Caki2 (cell line): ENCODE results near the gene PLCB3. TPM values are rescaled to one million over a fixed set of nuclear protein-coding genes. Genes with fewer than 3 reads are reported as not detected.
"Not testable (repeated sequence)": the region's sequence is repeated elsewhere in the genome, so short reads cannot be mapped to it uniquely, and the experiment has no call there.

Source experiments
- DNase-seq: peaks from one replicate; pipeline ENCODE4 v3.0.0-alpha.2; 2015; ENCODE audit warnings: low read depth
- in situ Hi-C: cut with HindIII; loops from 2 replicates; pipeline ENCODE4 v1.10.0; 2016; ENCODE audit warnings: low sequenced_read_pairs, low pct_unique_long_range_greater_than_20kb, mixed read lengths
- total RNA-seq: library from RNA; depleted of rRNA; stranded (reverse); fragments of >200 nt; shearing (Covaris generic); gene quantifications from 2 replicates; pipeline ENCODE4 v1.2.3, GENCODE V29; 2014; ENCODE audit warnings: low replicate concordance

PLCB3 gene
- total RNA-seq, 1 experiment from 2014 or later, result 16.5 TPM

- in situ Hi-C loops, result no loop called here
- peak; percentile 55 for DNase-seq
Measured at GRCh38 chr11:64305691-64306562, 54.6 kb downstream of the PLCB3 start.

GRCh38 chr11:64306563-64306875 is 55.2 kb downstream of the PLCB3 start:
- DNase-seq, result no peak
- in situ Hi-C loops, result no loop called here

DNA sequence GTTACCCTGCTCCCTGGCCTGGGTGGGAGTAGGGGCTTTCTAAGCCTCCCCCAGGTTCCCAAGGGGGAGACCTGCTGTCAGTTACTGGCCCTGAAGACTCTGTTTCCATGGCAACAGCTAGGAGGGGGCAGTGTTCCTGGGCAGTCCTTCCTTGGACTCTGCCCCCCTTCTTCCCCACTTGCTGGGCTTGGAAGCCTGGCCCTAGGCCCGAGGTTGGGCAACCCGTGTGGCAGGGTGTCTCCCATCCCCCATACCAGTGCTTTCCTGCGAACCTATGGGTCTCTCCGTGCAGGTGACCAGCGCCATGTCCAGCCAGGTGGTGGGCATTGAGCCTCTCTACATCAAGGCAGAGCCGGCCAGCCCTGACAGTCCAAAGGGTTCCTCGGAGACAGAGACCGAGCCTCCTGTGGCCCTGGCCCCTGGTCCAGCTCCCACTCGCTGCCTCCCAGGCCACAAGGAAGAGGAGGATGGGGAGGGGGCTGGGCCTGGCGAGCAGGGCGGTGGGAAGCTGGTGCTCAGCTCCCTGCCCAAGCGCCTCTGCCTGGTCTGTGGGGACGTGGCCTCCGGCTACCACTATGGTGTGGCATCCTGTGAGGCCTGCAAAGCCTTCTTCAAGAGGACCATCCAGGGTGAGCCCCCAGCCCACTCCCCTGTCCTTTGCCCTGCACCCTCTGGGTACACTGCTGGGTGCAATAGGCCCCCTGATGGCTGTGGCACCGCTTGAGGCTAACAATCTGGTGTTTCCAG is 55.7 kb downstream of the PLCB3 start:
- no peak for DNase-seq
- in situ Hi-C loops, result no loop called here

DNA sequence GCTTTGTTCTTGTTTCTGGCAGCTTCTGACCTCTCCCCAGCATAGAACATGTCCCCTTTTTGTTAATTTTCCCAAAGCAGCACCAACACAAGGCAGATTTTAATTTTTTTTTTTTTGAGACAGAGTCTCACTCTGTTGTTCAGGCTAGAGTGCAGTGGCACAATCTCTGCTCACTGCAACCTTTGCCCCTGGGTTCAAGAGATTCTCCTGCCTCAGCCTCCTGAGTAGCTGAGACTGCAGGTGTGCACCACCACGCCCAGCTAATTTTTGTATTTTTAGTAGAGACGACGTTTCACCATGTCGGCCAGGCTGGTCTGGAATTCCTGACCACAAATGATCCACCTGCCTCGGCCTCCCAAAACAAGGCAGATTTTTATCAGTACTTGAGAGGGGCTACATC is 56.5 kb downstream of the PLCB3 start:
- in situ Hi-C loops, DNase-seq: not testable (repeated sequence)

GRCh38 chr11:64312947-64313346 is 61.6 kb downstream of the PLCB3 start:
- in situ Hi-C loops, result no loop called here
- DNase-seq, result no peak

DNA sequence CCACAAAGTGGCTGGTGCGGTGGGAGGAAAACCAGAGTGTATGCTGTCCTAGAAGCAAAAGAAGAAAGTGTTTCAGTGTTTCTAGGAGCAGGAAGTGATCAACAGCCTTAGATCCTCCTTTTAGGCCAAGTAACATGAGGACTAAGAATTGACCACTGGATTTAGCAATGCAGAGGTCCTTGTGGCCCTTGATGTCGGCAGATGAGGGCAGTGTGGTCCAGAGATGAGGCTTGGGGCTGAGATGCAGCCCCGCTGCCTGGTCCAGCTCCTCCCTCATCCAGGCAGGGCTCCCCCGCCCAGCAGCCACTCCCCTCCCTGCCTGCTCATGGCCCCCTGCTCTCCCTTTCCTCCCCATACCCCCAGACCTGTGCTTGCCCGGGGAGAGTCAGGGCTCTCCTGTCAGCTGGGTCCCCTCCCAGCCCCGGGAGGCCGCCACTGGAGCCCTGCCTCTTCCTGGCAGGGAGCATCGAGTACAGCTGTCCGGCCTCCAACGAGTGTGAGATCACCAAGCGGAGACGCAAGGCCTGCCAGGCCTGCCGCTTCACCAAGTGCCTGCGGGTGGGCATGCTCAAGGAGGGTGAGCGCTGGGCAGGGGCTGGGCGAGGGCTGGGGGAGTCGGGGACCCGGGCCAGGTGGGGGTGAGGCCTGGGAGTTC is 62.3 kb downstream of the PLCB3 start:
- in situ Hi-C loops, result no loop called here
- DNase-seq, result no peak

- DNase-seq, result no peak
- in situ Hi-C loops, result no loop called here
Measured at GRCh38 chr11:64314146-64314804, 62.9 kb downstream of the PLCB3 start.

DNA sequence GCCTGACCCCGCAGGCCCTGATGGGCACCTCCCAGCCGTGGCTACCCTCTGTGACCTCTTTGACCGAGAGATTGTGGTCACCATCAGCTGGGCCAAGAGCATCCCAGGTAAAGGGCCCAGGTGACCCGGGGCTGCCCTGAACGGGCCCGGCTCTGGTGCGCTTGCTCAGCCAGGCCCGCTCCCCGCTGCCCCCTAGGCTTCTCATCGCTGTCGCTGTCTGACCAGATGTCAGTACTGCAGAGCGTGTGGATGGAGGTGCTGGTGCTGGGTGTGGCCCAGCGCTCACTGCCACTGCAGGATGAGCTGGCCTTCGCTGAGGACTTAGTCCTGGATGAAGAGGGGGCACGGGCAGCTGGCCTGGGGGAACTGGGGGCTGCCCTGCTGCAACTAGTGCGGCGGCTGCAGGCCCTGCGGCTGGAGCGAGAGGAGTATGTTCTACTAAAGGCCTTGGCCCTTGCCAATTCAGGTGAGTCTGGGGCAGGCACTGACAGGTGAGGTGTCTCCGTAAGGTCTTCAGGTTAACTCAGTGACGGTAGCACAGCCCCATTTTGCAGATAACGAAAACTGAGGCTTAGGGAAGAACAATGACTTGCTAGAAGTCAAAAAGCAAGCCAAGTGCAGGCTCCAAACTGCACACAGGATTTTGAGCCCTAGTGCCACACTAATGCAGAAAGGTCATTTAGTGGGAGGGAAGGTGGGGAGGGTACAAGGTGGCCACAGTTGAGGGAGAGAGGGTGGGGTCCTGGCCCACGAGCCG is 63.7 kb downstream of the PLCB3 start:
- in situ Hi-C loops, result no loop called here
- no peak for DNase-seq

- in situ Hi-C loops, DNase-seq: not testable (repeated sequence)
Measured at GRCh38 chr11:64315667-64316526, 64.6 kb downstream of the PLCB3 start.

GRCh38 chr11:64316672-64317324 is 65.5 kb downstream of the PLCB3 start:
- in situ Hi-C loops, result no loop called here
- DNase-seq, result no peak

DNA sequence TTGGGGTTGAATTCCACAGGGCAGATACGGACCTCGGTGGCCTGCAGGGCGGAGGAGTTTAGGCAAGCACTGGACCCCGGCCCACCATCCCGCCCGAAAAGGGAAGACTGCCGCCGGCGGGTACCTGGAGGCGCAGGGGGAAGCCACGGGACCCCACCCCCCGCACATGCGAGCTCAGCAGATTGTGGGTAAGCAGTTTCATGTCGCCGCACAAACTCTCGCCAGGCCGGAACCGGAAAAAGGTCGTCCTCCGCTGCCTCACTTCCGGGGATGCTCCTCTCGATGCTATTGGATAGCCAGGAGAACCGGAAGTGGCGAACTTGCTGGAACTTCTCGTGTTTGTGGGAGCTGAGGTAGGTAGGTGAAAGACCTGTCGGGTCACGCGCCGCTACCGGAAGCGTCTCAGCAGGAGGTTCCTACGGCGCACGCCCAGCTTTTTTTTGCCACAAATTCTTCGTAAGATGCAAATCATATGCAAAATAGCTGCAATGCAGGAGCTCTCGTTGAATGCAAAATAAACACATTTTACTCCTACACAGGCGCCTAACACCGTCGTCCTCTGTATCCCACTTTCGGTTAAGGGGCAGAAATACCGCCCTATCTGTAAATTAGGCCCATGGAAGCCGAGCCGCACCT is 66.1 kb downstream of the PLCB3 start, which contains the start of gene TRMT112:
Gene TRMT112 (minus strand): TSS at position 235 of the 636 bp plus-strand sequence. CDS start 33 bp downstream, at position 202.
- in situ Hi-C loops, result no loop called here
- DNase-seq, result peak; percentile 96

DNA sequence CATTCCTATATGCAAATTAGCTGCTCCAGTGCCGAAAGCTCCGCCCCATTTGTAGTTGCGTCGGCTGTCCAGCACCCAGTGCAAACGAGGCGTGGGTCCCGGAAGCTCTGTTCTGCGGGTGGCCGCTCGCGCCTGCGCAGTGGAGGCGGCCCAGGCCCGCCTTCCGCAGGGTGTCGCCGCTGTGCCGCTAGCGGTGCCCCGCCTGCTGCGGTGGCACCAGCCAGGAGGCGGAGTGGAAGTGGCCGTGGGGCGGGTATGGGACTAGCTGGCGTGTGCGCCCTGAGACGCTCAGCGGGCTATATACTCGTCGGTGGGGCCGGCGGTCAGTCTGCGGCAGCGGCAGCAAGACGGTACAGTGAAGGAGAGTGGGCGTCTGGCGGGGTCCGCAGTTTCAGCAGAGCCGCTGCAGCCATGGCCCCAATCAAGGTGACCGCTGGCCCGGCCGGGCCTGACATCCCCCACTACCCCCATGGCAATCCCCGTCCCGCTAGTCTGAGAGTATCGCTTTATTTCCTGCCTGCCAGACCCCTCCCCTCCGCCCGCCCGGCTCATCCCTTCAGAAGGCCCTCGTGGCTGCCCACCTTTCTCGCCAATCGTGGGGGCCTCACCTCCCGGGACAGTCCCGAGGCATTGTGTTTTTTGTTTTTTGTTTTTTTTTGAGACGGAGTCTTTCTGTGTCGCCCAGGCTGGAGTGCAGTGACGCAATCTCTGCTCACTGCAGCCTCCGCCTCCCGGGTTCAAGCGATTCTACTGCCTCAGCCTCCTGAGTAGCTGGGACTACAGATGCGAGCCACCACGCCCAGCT is 66.8 kb downstream of the PLCB3 start, which contains the start of gene PRDX5:
Gene PRDX5 (plus strand): TSS at position 161 of the 805 bp plus-strand sequence. CDS start 95 bp downstream, at position 256.
- in situ Hi-C loops, result no loop called here
- peak; percentile 94 for DNase-seq
